ENCODE measurements around the gene PRRG2. TPM values are rescaled to one million over a fixed set of nuclear protein-coding genes. Genes with fewer than 3 reads are reported as not detected.
A peak's percentile ranks its signal among the peaks of the same experiment; 100 is the strongest.

Gene PRRG2
- total and polyA plus RNA-seq, 9 of the 15 experiments (the other 6 are each of a cell fraction or from before 2014, with no cell fraction given) = 0.06 to 1.1 (median 0.33) TPM

GRCh38 chr19:49592486-49593232 lies 11.5 kb downstream of the PRRG2 start (continued):
- TF ChIP-seq ZNF639 (CRISPR knock-in tag; conservative IDR thresholded peaks at IDR 0.05 in 1 of 2, IDR thresholded peaks at IDR 0.05 in 1 of 2) (no peak), KDM5B (IDR thresholded peaks at IDR 0.05; ENCODE audit: insufficient replicate concordance, low read depth, low read length) (peak; percentile 14), PURB (CRISPR knock-in tag; IDR thresholded peaks at IDR 0.05; ENCODE audit: low read depth) (no peak), SMAD4 (CRISPR knock-in tag; conservative IDR thresholded peaks at IDR 0.05) (no peak), CREB1 (IDR thresholded peaks at IDR 0.05) (no peak), CREB1 (CRISPR knock-in tag; IDR thresholded peaks at IDR 0.05) (0 out of 2 replicates have a peak, but pooled peaks have one; percentile 2), SP1 (CRISPR knock-in tag; IDR thresholded peaks at IDR 0.05) (peak; percentile 55; the same call in 1 of the 2 replicates), ZNF740 (CRISPR knock-in tag; IDR thresholded peaks at IDR 0.05) (no peak; the same call in 1 of the 2 replicates), ZNF740 (tag; IDR thresholded peaks at IDR 0.05) (0 out of 4 replicates have a peak, but pooled peaks of 1 of the 2 experiments have one; percentile 33), YY1 (IDR thresholded peaks at IDR 0.05; ENCODE audit: borderline replicate concordance in 1 of 3, control insufficient read depth in 1 of 3, extremely low read depth in 1 of 3, insufficient read depth in 3 of 3, insufficient read length in 1 of 3, insufficient replicate concordance in 2 of 3, low read depth in 1 of 3, low read length in 2 of 3) (peak in 2 of 3 experiments; percentile 10 to 28), HDAC2 (IDR thresholded peaks at IDR 0.05) (peak; percentile 9; the same call in 1 of the 2 replicates), HDAC1 (IDR thresholded peaks at IDR 0.05) (0 out of 4 replicates have a peak, but pooled peaks of 1 of the 2 experiments have one; percentile 33), RBFOX2 (IDR thresholded peaks at IDR 0.05; ENCODE audit: low read depth, low read length) (no peak), ZNF75A (CRISPR knock-in tag; IDR thresholded peaks at IDR 0.05) (no peak), MAX (CRISPR knock-in tag; IDR thresholded peaks at IDR 0.05) (peak; percentile 69)
